ENCODE measurements around the gene CDH16. TPM values are rescaled to one million over a fixed set of nuclear protein-coding genes. Genes with fewer than 3 reads are reported as not detected.

Gene CDH16
- total RNA-seq, 1 experiment from 2014 or later, result not detected

- Mint-ChIP-seq H3K9me3 (ENCODE audit: low read depth, unreplicated experiment) (no peaks in the 10 kb centered on the region), H3K4me3 (ENCODE audit: low read depth, unreplicated experiment) (no peak overlapping the region), H3K4me1 (ENCODE audit: low read depth, unreplicated experiment) (peaks cover 71% of the 10 kb centered on the region), H3K36me3 (ENCODE audit: insufficient read depth, unreplicated experiment) (peaks cover 54% of the 10 kb centered on the region), H3K27ac (ENCODE audit: unreplicated experiment) (no peak overlapping the region), H3K27me3 (ENCODE audit: unreplicated experiment) (no peaks in the 10 kb centered on the region)
- TF ChIP-seq, protein P1, sequence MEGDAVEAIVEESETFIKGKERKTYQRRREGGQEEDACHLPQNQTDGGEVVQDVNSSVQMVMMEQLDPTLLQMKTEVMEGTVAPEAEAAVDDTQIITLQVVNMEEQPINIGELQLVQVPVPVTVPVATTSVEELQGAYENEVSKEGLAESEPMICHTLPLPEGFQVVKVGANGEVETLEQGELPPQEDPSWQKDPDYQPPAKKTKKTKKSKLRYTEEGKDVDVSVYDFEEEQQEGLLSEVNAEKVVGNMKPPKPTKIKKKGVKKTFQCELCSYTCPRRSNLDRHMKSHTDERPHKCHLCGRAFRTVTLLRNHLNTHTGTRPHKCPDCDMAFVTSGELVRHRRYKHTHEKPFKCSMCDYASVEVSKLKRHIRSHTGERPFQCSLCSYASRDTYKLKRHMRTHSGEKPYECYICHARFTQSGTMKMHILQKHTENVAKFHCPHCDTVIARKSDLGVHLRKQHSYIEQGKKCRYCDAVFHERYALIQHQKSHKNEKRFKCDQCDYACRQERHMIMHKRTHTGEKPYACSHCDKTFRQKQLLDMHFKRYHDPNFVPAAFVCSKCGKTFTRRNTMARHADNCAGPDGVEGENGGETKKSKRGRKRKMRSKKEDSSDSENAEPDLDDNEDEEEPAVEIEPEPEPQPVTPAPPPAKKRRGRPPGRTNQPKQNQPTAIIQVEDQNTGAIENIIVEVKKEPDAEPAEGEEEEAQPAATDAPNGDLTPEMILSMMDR (IDR thresholded peaks at IDR 0.05; ENCODE audit: unreplicated experiment), result no peak
- CTCF ChIA-PET, result no interaction called here
- BruUV-seq (replicated peaks), result no TSS peak
- no peak for DNase-seq
- intact Hi-C loops (cut with micrococcal nuclease; ENCODE audit: unreplicated experiment), result no loop called here
Measured at GRCh38 chr16:66932076-66932475, 13.4 kb upstream of the CDH16 start.

GRCh38 chr16:66931665-66932064 is 13.0 kb upstream of the CDH16 start:
- Mint-ChIP-seq H3K27me3 (ENCODE audit: unreplicated experiment) (no peaks in the 10 kb centered on the region), H3K36me3 (ENCODE audit: insufficient read depth, unreplicated experiment) (peaks cover 57% of the 10 kb centered on the region), H3K9me3 (ENCODE audit: low read depth, unreplicated experiment) (no peaks in the 10 kb centered on the region), H3K27ac (ENCODE audit: unreplicated experiment) (no peak overlapping the region), H3K4me3 (ENCODE audit: low read depth, unreplicated experiment) (no peak overlapping the region), H3K4me1 (ENCODE audit: low read depth, unreplicated experiment) (peaks cover 72% of the 10 kb centered on the region)
- no TSS peak for BruUV-seq (replicated peaks)
- TF ChIP-seq, protein P1 (IDR thresholded peaks at IDR 0.05; ENCODE audit: unreplicated experiment), result no peak
- CTCF ChIA-PET, result no interaction called here
- no peak for DNase-seq
- intact Hi-C loops (cut with micrococcal nuclease; ENCODE audit: unreplicated experiment), result no loop called here

- peaks cover 52% of the 10 kb centered on the region for H3K36me3 Mint-ChIP-seq (ENCODE audit: insufficient read depth, unreplicated experiment)
- peak overlapping the region; percentile 13 for H3K27ac Mint-ChIP-seq (ENCODE audit: unreplicated experiment)
- no peaks in the 10 kb centered on the region for H3K9me3 Mint-ChIP-seq (ENCODE audit: low read depth, unreplicated experiment)
- no TSS peak for BruUV-seq (replicated peaks)
- peaks cover 67% of the 10 kb centered on the region for H3K4me1 Mint-ChIP-seq (ENCODE audit: low read depth, unreplicated experiment)
- intact Hi-C loops (cut with micrococcal nuclease; ENCODE audit: unreplicated experiment), result no loop called here
- TF ChIP-seq, protein P1 (IDR thresholded peaks at IDR 0.05; ENCODE audit: unreplicated experiment), result no peak
- peaks cover 12% of the 10 kb centered on the region for H3K27me3 Mint-ChIP-seq (ENCODE audit: unreplicated experiment)
- CTCF ChIA-PET, result interaction anchor here (0.5 to 0.6 kb wide), 3 partner anchors 28 to 111 kb away, joined by 4 to 5 read pairs (median 5); no protein-coding TSS in a partner anchor
- DNase-seq, result peak; percentile 84
- H3K4me3 Mint-ChIP-seq (ENCODE audit: low read depth, unreplicated experiment), result no peak overlapping the region
Measured at GRCh38 chr16:66930189-66930588, 11.5 kb upstream of the CDH16 start.

- no TSS peak for BruUV-seq (replicated peaks)
- DNase-seq, result peak; percentile 49
- CTCF ChIA-PET, result interaction anchor here (0.6 to 4.1 kb wide), 6 partner anchors 10 to 61 kb away, joined by 3 to 23 read pairs (median 3); partner anchors contain the start of gene CDH16
- intact Hi-C loops (cut with micrococcal nuclease; ENCODE audit: unreplicated experiment), result loop anchor here (2.0 kb wide), 1 partner anchor 34 kb away; no protein-coding TSS in a partner anchor
- H3K9me3 Mint-ChIP-seq (ENCODE audit: low read depth, unreplicated experiment), result no peaks in the 10 kb centered on the region
- H3K27me3 Mint-ChIP-seq (ENCODE audit: unreplicated experiment), result peaks cover 26% of the 10 kb centered on the region
- peaks cover 41% of the 10 kb centered on the region for H3K36me3 Mint-ChIP-seq (ENCODE audit: insufficient read depth, unreplicated experiment)
- TF ChIP-seq, protein P1 (IDR thresholded peaks at IDR 0.05; ENCODE audit: unreplicated experiment), result peak; percentile 23
- no peak overlapping the region for H3K27ac Mint-ChIP-seq (ENCODE audit: unreplicated experiment)
- H3K4me3 Mint-ChIP-seq (ENCODE audit: low read depth, unreplicated experiment), result no peak overlapping the region
- peaks cover 64% of the 10 kb centered on the region for H3K4me1 Mint-ChIP-seq (ENCODE audit: low read depth, unreplicated experiment)
Measured at GRCh38 chr16:66928702-66929388, 10.2 kb upstream of the CDH16 start.

All from Calu3 (cell line).